ENCODE data around the gene ITGAD. TPM values are rescaled to one million over a fixed set of nuclear protein-coding genes. Genes with fewer than 3 reads are reported as not detected.
A peak's percentile ranks its signal among the peaks of the same experiment; 100 is the strongest.

Gene ITGAD
- total RNA-seq, 1 donor from 2014 or later, result not detected

- Histone ChIP-seq H2AFZ (ENCODE audit: low read depth, low read length) (peak within 1 kb of the TSS; percentile 94), H3K4me2 (ENCODE audit: low read length) (peak within 1 kb of the TSS; percentile 90), H3K27me3 (ENCODE audit: insufficient read depth, low read length) (no peaks in the 10 kb centered on the region), H3K27ac (ENCODE audit: low read depth, low read length) (peak within 1 kb of the TSS; percentile 99), H3K9me3 (ENCODE audit: insufficient read depth, low read depth, low read length) (no peaks in the 10 kb centered on the region), H3K9ac (ENCODE audit: low read length) (peak within 1 kb of the TSS; percentile 97), H4K20me1 (ENCODE audit: insufficient read depth, low read length) (peaks cover 36% of the 10 kb centered on the region), H3K36me3 (ENCODE audit: insufficient read depth, low read length) (peaks cover 2% of the 10 kb centered on the region), H3K4me3 (ENCODE audit: insufficient read depth, low read depth, low read length) (peak within 1 kb of the TSS; percentile 77), H3K4me1 (ENCODE audit: insufficient read depth, low read length) (peaks cover 37% of the 10 kb centered on the region), H3K79me2 (ENCODE audit: insufficient read depth, low read length) (peaks cover 56% of the 10 kb centered on the region)
- Mint-ChIP-seq H3K36me3 (ENCODE audit: low read depth, unreplicated experiment) (peaks cover 5% of the 10 kb centered on the region), H3K4me1 (ENCODE audit: low read depth, unreplicated experiment) (peaks cover 25% of the 10 kb centered on the region), H3K27me3 (ENCODE audit: low read depth, unreplicated experiment) (no peaks in the 10 kb centered on the region), H3K4me3 (ENCODE audit: unreplicated experiment) (peak within 1 kb of the TSS; percentile 89), H3K27ac (ENCODE audit: unreplicated experiment) (peak within 1 kb of the TSS; percentile 95), H3K9me3 (ENCODE audit: unreplicated experiment) (peaks cover 3% of the 10 kb centered on the region)
- peak; percentile 97 for DNase-seq (ENCODE audit: low read depth)
- no peak for FAIRE-seq
- no peak for TF ChIP-seq EZH2 (IDR thresholded peaks at IDR 0.05; ENCODE audit: insufficient read depth, low read length)
- TF ChIP-seq CTCF (IDR thresholded peaks at IDR 0.05; ENCODE audit: insufficient read depth, low read depth, low read length), result peak; percentile 16
Observed at GRCh38 chr16:31458844-31459686, 65.9 kb downstream of the ITGAD start, which contains the start of gene ARMC5. Gene ARMC5, plus strand, starts transcription at chr16:31459501. Its CDS starts 24 bp downstream, at chr16:31459525.

GRCh38 chr16:31459687-31460581, 66.8 kb downstream of the ITGAD start:
- peak overlapping the region; percentile 99 for H3K27ac ChIP-seq (ENCODE audit: low read depth, low read length)
- Mint-ChIP-seq H3K36me3 (ENCODE audit: low read depth, unreplicated experiment) (peaks cover 5% of the 10 kb centered on the region), H3K27ac (ENCODE audit: unreplicated experiment) (peak overlapping the region; percentile 95), H3K4me3 (ENCODE audit: unreplicated experiment) (peak overlapping the region; percentile 89), H3K4me1 (ENCODE audit: low read depth, unreplicated experiment) (peaks cover 23% of the 10 kb centered on the region), H3K27me3 (ENCODE audit: low read depth, unreplicated experiment) (no peaks in the 10 kb centered on the region), H3K9me3 (ENCODE audit: unreplicated experiment) (peaks cover 3% of the 10 kb centered on the region)
- peak overlapping the region; percentile 77 for H3K4me3 ChIP-seq (ENCODE audit: insufficient read depth, low read depth, low read length)
- TF ChIP-seq CTCF (IDR thresholded peaks at IDR 0.05; ENCODE audit: insufficient read depth, low read depth, low read length) (no peak), EZH2 (IDR thresholded peaks at IDR 0.05; ENCODE audit: insufficient read depth, low read length) (no peak)
- H3K79me2 ChIP-seq (ENCODE audit: insufficient read depth, low read length), result peaks cover 54% of the 10 kb centered on the region
- FAIRE-seq (no peak), DNase-seq (ENCODE audit: low read depth) (peak; percentile 95)
- H3K4me1 ChIP-seq (ENCODE audit: insufficient read depth, low read length), result peaks cover 37% of the 10 kb centered on the region
- H3K9ac ChIP-seq (ENCODE audit: low read length), result peak overlapping the region; percentile 97
- H3K27me3 ChIP-seq (ENCODE audit: insufficient read depth, low read length), result no peaks in the 10 kb centered on the region
- H2AFZ ChIP-seq (ENCODE audit: low read depth, low read length), result peak overlapping the region; percentile 94
- H3K4me2 ChIP-seq (ENCODE audit: low read length), result peak overlapping the region; percentile 90
- H3K9me3 ChIP-seq (ENCODE audit: insufficient read depth, low read depth, low read length), result no peaks in the 10 kb centered on the region
- peaks cover 2% of the 10 kb centered on the region for H3K36me3 ChIP-seq (ENCODE audit: insufficient read depth, low read length)
- peaks cover 35% of the 10 kb centered on the region for H4K20me1 ChIP-seq (ENCODE audit: insufficient read depth, low read length)

Measured in astrocyte (in vitro differentiated cells and primary cell).